ENCODE data around the gene PRR15L.

DNA sequence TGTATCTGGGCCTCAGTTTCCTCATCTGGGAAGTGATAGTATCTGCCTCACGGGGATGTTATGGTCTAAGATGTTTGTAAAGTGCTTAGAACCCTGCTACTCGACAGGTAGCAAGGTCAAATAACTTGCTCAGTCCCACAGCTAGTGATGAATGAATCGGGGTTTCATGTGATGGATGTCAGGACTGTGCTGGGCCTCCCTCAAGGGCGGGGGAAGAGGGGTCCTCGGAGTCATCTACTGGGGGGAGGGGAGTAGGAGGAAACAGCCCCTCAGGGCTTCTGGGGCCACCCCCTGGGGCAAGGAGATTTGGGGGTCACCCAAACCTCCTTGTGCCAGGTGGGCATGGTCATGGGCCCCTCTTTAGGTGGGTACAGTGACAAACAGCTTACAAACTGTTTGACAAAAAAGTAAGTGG is 15.6 kb downstream of the PRR15L start:
- no peak for TF ChIP-seq POLR2A (IDR thresholded peaks at IDR 0.05; ENCODE audit: low read length)
- TF ChIP-seq GATA1 (IDR thresholded peaks at IDR 0.05; ENCODE audit: low read depth, low read length) = no peak

Data from erythroblast (primary cell).